ENCODE data around the gene OR2V2. TPM values are rescaled to one million over a fixed set of nuclear protein-coding genes. Genes with fewer than 3 reads are reported as not detected.

OR2V2 gene
- polyA plus RNA-seq, 1 donor from 2014 or later = not detected

- TF ChIP-seq TAF1 (IDR thresholded peaks at IDR 0.05; ENCODE audit: low read depth) (no peak), EP300 (conservative IDR thresholded peaks at IDR 0.05; ENCODE audit: poor library complexity, severe bottlenecking) (no peak), RAD21 (conservative IDR thresholded peaks at IDR 0.05) (no peak), SMC3 (conservative IDR thresholded peaks at IDR 0.05; ENCODE audit: poor library complexity) (no peak), MXI1 (conservative IDR thresholded peaks at IDR 0.05; ENCODE audit: poor library complexity, severe bottlenecking) (no peak), POLR2AphosphoS5 (IDR thresholded peaks at IDR 0.05) (no peak), EZH2 (IDR thresholded peaks at IDR 0.05; ENCODE audit: borderline replicate concordance, insufficient read depth, low read length, poor library complexity, severe bottlenecking) (no peak)
- TF ChIP-seq, protein P1, sequence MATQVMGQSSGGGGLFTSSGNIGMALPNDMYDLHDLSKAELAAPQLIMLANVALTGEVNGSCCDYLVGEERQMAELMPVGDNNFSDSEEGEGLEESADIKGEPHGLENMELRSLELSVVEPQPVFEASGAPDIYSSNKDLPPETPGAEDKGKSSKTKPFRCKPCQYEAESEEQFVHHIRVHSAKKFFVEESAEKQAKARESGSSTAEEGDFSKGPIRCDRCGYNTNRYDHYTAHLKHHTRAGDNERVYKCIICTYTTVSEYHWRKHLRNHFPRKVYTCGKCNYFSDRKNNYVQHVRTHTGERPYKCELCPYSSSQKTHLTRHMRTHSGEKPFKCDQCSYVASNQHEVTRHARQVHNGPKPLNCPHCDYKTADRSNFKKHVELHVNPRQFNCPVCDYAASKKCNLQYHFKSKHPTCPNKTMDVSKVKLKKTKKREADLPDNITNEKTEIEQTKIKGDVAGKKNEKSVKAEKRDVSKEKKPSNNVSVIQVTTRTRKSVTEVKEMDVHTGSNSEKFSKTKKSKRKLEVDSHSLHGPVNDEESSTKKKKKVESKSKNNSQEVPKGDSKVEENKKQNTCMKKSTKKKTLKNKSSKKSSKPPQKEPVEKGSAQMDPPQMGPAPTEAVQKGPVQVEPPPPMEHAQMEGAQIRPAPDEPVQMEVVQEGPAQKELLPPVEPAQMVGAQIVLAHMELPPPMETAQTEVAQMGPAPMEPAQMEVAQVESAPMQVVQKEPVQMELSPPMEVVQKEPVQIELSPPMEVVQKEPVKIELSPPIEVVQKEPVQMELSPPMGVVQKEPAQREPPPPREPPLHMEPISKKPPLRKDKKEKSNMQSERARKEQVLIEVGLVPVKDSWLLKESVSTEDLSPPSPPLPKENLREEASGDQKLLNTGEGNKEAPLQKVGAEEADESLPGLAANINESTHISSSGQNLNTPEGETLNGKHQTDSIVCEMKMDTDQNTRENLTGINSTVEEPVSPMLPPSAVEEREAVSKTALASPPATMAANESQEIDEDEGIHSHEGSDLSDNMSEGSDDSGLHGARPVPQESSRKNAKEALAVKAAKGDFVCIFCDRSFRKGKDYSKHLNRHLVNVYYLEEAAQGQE (IDR thresholded peaks at IDR 0.05; ENCODE audit: borderline replicate concordance) = no peak
- TF ChIP-seq, protein P2, sequence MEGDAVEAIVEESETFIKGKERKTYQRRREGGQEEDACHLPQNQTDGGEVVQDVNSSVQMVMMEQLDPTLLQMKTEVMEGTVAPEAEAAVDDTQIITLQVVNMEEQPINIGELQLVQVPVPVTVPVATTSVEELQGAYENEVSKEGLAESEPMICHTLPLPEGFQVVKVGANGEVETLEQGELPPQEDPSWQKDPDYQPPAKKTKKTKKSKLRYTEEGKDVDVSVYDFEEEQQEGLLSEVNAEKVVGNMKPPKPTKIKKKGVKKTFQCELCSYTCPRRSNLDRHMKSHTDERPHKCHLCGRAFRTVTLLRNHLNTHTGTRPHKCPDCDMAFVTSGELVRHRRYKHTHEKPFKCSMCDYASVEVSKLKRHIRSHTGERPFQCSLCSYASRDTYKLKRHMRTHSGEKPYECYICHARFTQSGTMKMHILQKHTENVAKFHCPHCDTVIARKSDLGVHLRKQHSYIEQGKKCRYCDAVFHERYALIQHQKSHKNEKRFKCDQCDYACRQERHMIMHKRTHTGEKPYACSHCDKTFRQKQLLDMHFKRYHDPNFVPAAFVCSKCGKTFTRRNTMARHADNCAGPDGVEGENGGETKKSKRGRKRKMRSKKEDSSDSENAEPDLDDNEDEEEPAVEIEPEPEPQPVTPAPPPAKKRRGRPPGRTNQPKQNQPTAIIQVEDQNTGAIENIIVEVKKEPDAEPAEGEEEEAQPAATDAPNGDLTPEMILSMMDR (IDR thresholded peaks at IDR 0.05; ENCODE audit: poor library complexity, severe bottlenecking) = no peak
- no peaks in the 10 kb centered on the region for H3K27me3 ChIP-seq (ENCODE audit: insufficient read depth, low read depth, low read length)
- no peak overlapping the region for H3K27ac ChIP-seq (ENCODE audit: low read length)
- H4K20me1 ChIP-seq (ENCODE audit: insufficient read depth) = no peaks in the 10 kb centered on the region
- H3K9ac ChIP-seq (ENCODE audit: low read length) = no peak overlapping the region
- H3K4me3 ChIP-seq (ENCODE audit: low read length) = no peak overlapping the region
- no peaks in the 10 kb centered on the region for H3K36me3 ChIP-seq (ENCODE audit: insufficient read depth, low read length)
- H3K9me3 ChIP-seq (ENCODE audit: low read length) = no peaks in the 10 kb centered on the region
- no peaks in the 10 kb centered on the region for H3K9me2 ChIP-seq (ENCODE audit: insufficient read depth, low read length)
- H2AFZ ChIP-seq (ENCODE audit: low read depth, low read length) = no peak overlapping the region
- H3K4me2 ChIP-seq (ENCODE audit: low read length) = no peak overlapping the region
- no peaks in the 10 kb centered on the region for H3F3A ChIP-seq (ENCODE audit: insufficient read depth, low read length, poor library complexity, severe bottlenecking)
- no peaks in the 10 kb centered on the region for H3K79me2 ChIP-seq (replicated peaks; ENCODE audit: insufficient read depth, low read length)
Observed at GRCh38 chr5:181145133-181145532, 2.3 kb upstream of the OR2V2 start.

DNA sequence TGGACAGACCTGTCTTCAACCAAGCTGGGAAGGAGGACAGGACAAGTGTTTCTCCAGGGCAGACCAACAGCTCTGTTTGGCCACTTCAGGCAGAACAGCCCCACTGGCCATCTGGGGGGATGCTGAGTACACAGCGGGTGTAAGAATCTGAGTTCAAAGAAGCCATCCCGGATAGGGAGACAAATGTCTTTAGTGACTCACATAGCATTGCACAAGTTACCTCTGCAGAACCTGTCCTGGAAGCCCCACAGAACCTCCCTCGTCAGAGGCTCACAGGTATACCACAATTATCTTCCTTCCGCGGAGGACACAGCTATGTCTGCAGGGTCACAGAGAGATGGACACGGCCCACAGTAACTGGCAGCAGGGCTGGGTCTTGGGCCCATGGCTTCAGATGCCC is 2.0 kb downstream of the OR2V2 start:
- H3K27ac ChIP-seq (ENCODE audit: low read length) = no peak overlapping the region
- H3K4me3 ChIP-seq (ENCODE audit: low read length) = no peak overlapping the region
- H3K4me2 ChIP-seq (ENCODE audit: low read length) = no peak overlapping the region
- no peaks in the 10 kb centered on the region for H4K20me1 ChIP-seq (ENCODE audit: insufficient read depth)
- H2AFZ ChIP-seq (ENCODE audit: low read depth, low read length) = no peak overlapping the region
- no peaks in the 10 kb centered on the region for H3K36me3 ChIP-seq (ENCODE audit: insufficient read depth, low read length)
- TF ChIP-seq, protein P1 (IDR thresholded peaks at IDR 0.05; ENCODE audit: borderline replicate concordance) = no peak
- TF ChIP-seq EP300 (conservative IDR thresholded peaks at IDR 0.05; ENCODE audit: poor library complexity, severe bottlenecking) (no peak), RAD21 (conservative IDR thresholded peaks at IDR 0.05) (no peak), MXI1 (conservative IDR thresholded peaks at IDR 0.05; ENCODE audit: poor library complexity, severe bottlenecking) (no peak), POLR2AphosphoS5 (IDR thresholded peaks at IDR 0.05) (no peak), TAF1 (IDR thresholded peaks at IDR 0.05; ENCODE audit: low read depth) (no peak)
- TF ChIP-seq, protein P2 (IDR thresholded peaks at IDR 0.05; ENCODE audit: poor library complexity, severe bottlenecking) = no peak
- no peaks in the 10 kb centered on the region for H3K9me3 ChIP-seq (ENCODE audit: low read length)
- H3F3A ChIP-seq (ENCODE audit: insufficient read depth, low read length, poor library complexity, severe bottlenecking) = no peaks in the 10 kb centered on the region
- no peaks in the 10 kb centered on the region for H3K9me2 ChIP-seq (ENCODE audit: insufficient read depth, low read length)
- no peaks in the 10 kb centered on the region for H3K79me2 ChIP-seq (replicated peaks; ENCODE audit: insufficient read depth, low read length)
- no peaks in the 10 kb centered on the region for H3K27me3 ChIP-seq (ENCODE audit: insufficient read depth, low read depth, low read length)
- H3K9ac ChIP-seq (ENCODE audit: low read length) = no peak overlapping the region
